Measurements from ENCODE around the gene LIX1.

LIX1 gene

GRCh38 chr5:97073420-97073819 is 69.0 kb downstream of the LIX1 start:
- TF ChIP-seq CTCF (conservative IDR thresholded peaks at IDR 0.05): no peak
- H3K27ac ChIP-seq: no peak overlapping the region

- no peak for TF ChIP-seq CTCF (conservative IDR thresholded peaks at IDR 0.05)
- no peak overlapping the region for H3K27ac ChIP-seq
Observed at GRCh38 chr5:97072696-97073095, 69.7 kb downstream of the LIX1 start.

GRCh38 chr5:97071993-97072392 is 70.4 kb downstream of the LIX1 start:
- no peak overlapping the region for H3K27ac ChIP-seq
- TF ChIP-seq CTCF (conservative IDR thresholded peaks at IDR 0.05): no peak

GRCh38 chr5:97071101-97071500 is 71.3 kb downstream of the LIX1 start:
- TF ChIP-seq CTCF (conservative IDR thresholded peaks at IDR 0.05): no peak
- no peak overlapping the region for H3K27ac ChIP-seq

- no peak overlapping the region for H3K27ac ChIP-seq
- no peak for TF ChIP-seq CTCF (conservative IDR thresholded peaks at IDR 0.05)
Observed at GRCh38 chr5:97070234-97070633, 72.2 kb downstream of the LIX1 start.

- no peak for TF ChIP-seq CTCF (conservative IDR thresholded peaks at IDR 0.05)
- H3K27ac ChIP-seq: no peak overlapping the region
Observed at GRCh38 chr5:97067296-97067850, 75.0 kb downstream of the LIX1 start.

- H3K27ac ChIP-seq: no peak overlapping the region
- no peak for TF ChIP-seq CTCF (conservative IDR thresholded peaks at IDR 0.05)
Observed at GRCh38 chr5:97065475-97065874, 76.9 kb downstream of the LIX1 start.

All from VCaP (cell line).